GM21529 (cell line): ENCODE results near the gene PRR23E.

Source experiments
- ATAC-seq: cut with Tn5 transposase; IDR thresholded peaks from one replicate; pipeline ENCODE4 v1.9.1; 2021; ENCODE audit not compliant: unreplicated experiment

PRR23E gene

GRCh38 chr3:127222163-127222562 lies 29.2 kb downstream of the PRR23E start:
- no peak for ATAC-seq

- no peak for ATAC-seq
Observed at GRCh38 chr3:127222664-127223063, 29.7 kb downstream of the PRR23E start.

- ATAC-seq = no peak
Observed at GRCh38 chr3:127224118-127224517, 31.2 kb downstream of the PRR23E start.

GRCh38 chr3:127226457-127226856 lies 33.5 kb downstream of the PRR23E start:
- no peak for ATAC-seq

GRCh38 chr3:127226946-127227842 lies 34.3 kb downstream of the PRR23E start:
- no peak for ATAC-seq

DNA sequence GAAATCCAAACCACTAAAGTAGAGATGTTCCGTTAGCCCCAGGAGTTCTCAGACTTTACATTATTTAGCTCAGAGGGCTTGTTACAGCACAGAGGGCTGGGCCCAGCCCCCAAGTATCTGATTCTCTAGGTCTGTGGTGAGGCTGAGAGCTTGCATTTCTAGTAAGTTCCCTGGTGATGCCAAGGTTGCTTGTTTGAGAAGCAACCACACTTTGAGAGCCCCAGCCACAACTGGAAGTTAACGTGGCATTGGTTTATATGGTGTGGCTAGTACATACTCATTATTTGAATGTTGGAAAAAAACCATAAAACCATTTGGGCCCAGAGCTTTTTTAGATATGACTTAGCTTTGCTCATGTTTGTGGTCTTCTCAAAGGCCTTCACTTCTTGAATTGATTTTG lies 35.9 kb downstream of the PRR23E start:
- ATAC-seq = no peak

- ATAC-seq = no peak
Observed at GRCh38 chr3:127233371-127233770, 40.4 kb downstream of the PRR23E start.

DNA sequence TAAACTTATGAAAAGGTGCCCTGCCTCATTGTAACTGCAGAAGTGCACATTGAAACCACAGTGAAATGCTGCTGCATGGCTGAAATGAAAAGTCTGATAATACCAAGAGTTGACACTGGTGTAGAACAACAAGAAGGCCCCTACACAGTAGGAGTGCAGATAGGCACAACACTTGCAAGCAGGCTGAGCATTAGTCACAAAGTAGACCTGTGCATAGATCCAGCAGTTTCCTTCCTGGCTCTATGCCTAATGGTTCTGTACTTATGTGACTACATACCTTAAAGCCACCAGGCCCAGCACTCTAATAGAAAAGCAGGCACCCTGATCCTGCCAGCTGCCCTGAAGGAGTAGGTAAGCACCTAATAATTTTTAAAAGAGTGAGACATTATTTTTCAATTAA lies 41.8 kb downstream of the PRR23E start:
- no peak for ATAC-seq

DNA sequence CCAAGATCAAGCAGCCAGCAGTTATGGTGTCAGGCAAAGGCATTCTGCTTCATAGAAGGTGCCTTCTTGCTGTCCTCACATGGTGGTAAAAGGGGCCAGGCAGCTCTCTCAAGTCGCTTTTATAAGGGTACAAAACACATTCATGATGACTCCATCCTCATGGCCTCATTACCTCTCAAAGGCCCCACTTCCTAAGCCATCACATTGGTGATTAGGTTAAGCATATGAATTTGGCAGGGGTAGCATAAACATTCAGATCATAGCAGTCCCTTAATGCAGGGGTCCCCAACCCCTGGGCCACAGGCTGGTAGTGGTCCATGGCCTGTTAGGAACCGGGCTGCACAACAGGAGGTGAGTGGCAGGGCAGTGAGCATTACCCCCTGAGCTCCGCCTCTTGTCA lies 42.8 kb downstream of the PRR23E start:
- ATAC-seq = no peak

DNA sequence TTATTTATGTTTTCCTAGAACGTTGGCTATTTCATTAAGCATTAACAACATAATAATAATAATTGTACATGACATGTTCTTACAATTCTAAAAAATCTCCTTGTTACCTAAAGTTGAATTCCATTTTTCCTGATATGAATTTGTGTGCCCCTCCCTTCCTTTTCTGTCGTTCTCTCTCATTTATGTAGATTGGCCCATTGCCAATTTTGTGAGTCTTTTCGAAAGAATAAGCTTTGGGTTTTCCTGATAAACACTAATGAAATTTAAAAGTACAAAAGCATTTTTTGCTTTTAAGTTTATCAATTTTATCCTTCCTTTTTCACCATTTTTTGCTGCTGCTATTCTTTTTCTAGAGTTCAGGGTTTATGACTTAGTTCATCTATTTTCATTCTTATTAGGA lies 44.9 kb downstream of the PRR23E start:
- ATAC-seq = no peak

GRCh38 chr3:127238602-127239001 lies 45.7 kb downstream of the PRR23E start:
- no peak for ATAC-seq

GRCh38 chr3:127247292-127247691 lies 54.4 kb downstream of the PRR23E start:
- no peak for ATAC-seq
